UCSD-AML1 (cell line): ENCODE data around the gene MYH4.

Source experiments
- DNase-seq: peaks from one replicate; lab custom pipeline; 2025; ENCODE audit not compliant: unreplicated experiment; lab: John Stamatoyannopoulos, UW

Gene MYH4

DNA sequence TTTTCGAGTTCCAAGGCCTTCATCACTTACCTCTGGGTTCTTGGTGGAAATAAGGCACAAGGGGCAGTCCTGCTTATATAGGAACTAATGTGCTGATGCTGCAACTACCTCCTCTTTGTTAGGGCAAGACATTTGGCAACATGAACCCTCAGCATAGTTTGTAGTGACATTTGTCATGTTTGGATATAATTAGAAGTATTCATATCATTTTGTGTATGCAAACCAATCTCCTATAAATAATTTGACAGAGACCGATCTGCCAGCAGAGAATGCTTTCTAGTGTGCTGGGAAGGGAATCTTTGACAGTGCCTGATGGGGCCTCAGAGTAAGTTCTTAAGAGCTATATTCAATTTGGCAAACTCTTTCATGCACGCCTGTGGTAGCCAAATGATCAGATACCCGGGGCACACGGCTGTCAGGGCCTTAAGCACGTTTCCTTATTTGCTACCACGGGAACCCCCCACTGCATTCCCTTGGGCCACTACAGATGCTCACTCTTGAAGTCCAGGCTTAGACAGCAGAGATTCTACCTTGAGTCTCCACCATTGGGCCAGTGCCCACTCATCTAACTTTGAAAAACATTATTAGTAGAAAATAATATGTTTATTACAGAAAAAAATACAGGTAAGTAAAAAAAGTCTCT lies 47.3 kb downstream of the MYH4 start, which contains the start of gene MYH8:
MYH8 (minus strand) TSS at position 51 of the 643 bp plus-strand sequence. CDS start 1,723 bp downstream, outside the sequence.
- no peak for DNase-seq

DNA sequence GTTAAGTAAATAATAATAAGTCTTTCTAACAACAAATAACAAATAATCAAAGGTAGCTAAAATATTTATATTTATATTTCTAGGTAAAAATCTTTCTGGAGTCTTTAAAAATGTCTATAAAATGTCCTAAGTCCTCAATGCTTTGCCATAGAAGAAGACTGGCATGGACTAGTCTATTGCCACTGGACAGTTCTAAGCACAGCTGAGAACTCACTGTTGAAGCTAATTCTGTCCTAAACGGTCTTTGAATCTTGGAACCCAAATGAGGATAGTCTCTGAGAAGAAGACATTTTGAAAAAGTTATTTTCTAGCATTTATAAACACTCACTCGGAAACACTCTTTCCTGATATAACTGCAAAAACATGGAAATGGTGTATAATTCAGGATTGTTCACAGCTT lies 48.1 kb downstream of the MYH4 start:
- DNase-seq: no peak

DNA sequence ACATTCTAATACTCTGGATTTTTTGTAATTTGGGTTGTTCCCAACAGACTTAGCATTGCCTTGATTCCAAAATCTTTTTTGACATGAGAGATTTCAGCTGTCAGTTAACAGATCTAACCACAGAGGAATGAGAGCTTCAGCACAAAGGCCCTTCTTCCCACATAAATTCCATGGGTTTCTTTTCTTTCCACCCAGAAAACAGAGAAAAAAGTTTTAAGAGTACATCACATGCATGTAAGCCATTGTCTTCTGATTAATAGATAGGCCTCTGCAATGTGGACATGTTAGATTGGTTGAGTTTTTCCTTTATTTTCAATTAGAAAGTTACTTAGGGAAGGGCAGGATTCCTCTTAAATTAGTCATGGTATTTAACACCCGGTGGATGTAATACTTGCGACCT lies 48.5 kb downstream of the MYH4 start:
- DNase-seq: no peak

DNA sequence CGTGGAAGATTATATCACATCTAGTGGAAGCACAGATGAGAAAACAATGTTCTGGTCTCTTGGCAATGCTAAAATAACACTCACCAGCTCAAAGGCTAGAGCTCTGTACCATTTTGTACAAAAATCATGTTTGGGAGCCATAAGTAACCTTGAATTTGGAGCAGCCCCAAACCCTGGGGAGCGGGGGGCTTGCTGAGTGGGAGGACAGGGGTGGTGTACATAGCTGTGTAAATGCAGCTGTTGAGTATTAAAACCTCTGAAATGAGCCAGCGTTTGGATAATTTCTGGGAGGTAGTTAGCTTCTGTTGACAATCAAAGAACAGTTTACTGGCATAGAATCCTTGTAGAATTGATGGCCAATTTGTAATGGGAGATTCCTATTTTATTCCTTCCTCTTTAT lies 51.9 kb downstream of the MYH4 start:
- DNase-seq: no peak

DNA sequence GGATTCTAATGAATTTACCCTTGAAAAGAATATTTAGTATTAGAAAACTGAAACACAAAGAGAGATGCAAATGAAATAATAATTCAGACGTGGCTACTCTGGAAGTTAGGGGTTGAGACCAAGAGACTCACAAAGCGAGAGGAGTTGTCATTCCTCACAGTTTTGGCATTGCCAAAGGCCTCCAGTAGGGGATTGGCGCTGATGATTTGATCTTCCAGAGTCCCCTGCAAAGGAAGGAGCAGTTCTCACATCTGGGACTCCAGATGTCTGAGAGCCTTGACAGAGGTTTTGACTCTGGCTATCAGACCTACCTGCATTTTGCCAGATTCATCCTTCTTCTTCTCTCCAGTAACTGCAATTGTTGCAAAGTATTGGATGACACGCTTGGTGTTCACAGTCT lies 54.2 kb downstream of the MYH4 start:
- no peak for DNase-seq

DNA sequence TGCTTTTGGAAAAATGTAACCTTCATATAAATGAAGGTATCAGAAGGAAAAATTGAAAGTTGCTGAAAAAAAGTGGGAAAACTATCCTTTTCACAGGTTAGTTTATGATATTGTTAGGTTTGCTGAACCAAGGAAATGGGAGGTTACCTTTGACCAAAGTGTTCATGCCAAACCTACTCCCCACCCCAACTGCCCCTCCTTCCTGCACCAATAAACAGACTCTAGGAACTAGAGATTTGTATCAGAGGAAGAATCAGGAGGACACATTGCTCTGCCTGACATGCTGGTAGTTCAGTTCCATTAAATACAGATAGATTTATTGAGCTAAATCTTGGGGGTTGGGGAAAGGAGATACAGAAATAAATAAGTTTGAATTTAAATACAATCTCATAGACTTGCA lies 65.8 kb downstream of the MYH4 start:
- DNase-seq: no peak

DNA sequence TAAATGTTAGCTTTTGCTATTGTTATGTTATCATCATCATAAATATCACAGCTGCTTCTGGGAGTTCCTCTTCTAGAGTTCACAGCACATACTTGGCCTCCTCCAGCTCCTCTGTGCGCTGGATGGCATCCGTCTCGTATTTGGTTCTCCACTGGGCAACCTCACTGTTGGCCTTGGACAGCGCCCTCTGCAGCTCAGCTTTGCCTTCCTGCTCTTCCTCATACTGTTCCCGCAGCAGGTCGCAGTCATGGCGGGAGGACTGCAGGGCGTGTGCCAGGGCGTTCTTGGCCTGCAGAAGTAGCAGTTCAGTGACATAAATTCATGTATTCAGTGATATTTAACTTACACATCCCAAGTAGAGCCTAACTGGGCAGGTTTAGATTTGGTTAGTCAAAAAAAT lies 71.0 kb downstream of the MYH4 start:
- no peak for DNase-seq

DNA sequence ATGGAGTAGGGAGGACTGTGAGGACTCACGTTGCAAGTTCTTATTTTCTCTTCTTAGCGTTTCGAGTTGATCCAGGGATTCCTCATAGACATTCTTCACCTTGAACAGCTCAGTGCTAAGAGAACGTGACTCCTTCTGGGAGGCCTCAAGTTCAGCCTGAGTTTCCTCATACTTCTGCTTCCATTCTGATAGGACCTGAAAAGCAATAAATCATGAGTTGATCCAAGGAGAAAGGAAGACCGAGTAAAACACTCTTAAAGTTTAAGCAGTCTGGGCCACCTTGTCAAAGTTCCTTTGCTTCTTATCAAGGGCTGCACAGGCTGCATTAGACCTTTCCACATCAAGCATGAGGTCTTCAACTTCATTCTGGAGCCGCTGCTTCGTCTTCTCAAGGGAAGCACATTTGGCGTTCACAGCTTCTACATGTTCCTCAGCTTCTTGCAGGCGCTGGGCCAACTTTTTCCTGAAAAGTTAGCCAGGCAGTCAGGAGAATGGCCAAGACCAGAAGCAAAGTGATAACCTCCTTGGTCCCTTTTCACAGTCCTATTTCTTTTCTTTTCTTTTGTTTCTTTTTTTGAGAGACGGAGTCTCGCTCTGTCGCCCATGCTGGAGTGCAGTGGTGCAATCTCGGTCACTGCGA lies 72.7 kb downstream of the MYH4 start:
- DNase-seq: no peak

DNA sequence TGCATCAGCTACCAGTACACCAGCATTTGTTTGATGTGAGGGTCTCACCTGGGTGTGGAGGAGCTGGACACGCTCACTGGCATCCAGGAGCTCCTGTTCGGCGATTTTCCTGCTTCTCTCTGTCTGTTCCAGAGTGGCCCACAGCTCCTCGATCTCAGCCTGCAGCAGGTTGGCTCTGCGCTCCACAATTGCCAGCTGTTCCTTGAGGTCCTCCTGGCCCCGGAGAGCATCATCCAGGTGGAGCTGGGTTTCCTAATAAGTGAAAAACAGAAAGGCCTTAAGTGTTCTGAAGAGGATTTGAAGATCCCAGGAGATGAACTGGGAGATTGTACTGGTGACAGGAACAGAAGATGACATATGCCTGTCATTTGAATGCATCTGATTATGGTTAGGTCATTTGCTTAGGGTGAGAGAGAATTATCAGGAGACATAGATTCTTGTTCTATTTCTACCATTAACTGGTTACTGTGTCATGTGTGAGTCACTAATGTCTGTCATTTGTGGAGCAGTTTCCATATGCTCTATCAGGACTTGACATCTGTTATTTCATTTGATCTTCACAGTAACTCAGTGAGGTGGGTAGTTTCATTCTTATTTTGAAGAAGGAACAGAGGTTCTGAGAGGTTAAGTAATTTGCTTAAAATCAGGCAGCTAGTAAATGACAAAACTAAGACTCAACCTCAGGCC lies 75.0 kb downstream of the MYH4 start:
- no peak for DNase-seq
